GM18520 (cell line): Measurements from ENCODE around the gene MC5R.
A peak's percentile ranks its signal among the peaks of the same experiment; 100 is the strongest.

Source experiments
- ATAC-seq: cut with Tn5 transposase; IDR thresholded peaks from one replicate; pipeline ENCODE4 v1.9.1; 2021; ENCODE audit not compliant: unreplicated experiment

MC5R gene

DNA sequence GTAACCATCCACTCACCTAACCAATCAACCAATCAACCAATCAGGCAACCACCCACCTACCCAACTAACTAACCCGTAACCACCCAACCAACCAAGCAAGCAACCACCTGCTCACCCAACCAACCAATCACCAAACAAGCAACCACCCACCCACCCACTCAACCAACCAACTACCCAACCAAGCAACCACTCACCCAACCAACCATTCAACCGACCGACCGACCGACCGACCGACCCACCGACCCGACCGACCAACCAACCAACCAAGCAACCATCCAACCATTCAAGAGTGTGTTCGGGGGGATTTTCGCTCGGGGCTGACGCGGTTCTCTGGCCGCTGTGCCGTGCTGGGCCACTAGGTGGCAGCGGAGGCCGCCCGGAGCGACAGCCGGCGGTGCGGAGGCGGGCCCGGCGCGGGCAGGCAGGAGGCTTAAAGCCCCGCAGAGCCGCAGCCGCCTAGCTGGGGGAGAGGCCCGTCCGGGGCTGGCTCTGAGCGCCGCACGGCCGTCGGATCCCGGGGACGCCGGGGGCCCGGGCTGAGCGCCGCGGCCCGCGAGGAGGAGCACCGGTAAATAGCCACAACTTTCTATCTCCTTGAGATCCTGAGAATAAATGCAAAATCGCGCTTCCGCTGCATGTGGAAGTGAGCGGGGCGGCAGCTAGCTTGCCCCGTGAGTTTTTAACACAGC, at the start of gene MC5R:
MC5R (plus strand) TSS at position 443 of the 689 bp plus-strand sequence. CDS start 1,617 bp downstream, outside the sequence.
- ATAC-seq = peak; percentile 85

DNA sequence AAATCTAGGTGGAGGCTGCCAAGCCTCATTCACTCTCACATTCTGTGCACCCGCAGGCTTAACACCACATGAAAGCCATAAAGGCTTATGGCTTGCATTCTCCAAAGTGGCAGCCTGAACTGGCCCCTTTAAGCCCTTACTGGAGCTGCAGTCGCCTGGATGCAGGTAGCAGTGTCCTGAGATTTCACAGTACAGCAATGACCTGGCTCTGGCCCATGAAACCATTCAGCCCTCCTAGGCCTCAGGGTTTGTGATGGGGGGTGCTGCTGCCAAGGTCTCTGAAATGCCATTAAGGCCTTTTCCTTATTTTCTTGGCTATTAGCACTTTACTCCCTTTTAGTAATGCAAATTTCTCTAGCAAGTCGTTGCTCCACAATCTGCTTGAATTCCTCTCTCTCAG, 48.9 kb upstream of the MC5R start:
- ATAC-seq = no peak

GRCh38 chr18:13791181-13791580, 32.8 kb upstream of the MC5R start:
- ATAC-seq = no peak

DNA sequence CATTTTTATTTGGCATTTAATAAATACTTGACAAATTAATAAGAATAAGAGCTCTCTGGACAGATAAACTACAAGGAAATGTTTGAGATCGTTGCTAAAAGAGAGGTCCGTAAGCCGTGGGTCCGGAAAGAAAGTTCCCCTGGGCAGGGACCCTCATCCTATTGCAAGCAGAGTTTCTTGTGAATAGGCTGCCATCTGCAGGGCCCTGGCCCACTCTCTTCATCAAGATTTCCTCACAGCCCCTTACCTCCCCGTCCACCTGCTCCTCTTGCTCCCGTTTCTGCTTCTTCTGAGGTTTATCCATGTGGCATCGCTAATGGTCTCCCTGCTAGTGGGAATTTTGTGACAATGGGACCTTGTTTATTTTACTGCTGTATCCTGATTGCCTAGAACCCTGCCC, 30.1 kb upstream of the MC5R start:
- no peak for ATAC-seq

- ATAC-seq = no peak
Measured at GRCh38 chr18:13796515-13796914, 27.4 kb upstream of the MC5R start.

DNA sequence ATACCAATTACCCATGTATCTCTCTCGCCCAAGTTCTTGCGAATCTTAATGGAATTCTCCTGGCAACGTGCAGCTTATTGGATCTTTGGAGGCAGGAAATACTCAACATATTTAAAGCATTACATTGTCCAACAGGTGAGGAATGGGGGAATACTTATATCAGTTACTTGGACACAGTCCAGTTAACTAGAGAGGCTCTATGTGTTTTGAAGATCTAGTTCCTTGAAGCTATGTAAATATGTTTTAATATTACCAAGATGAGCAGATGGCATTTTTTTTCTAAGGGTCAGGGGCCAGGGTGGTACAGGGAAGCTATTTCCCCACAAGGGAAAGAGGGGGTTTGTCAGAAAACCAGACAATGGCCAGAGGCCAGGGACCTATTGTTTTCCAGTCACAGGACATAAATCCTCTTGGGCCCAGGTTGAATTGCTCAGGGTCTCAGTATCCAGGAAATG, 26.8 kb upstream of the MC5R start:
- no peak for ATAC-seq

DNA sequence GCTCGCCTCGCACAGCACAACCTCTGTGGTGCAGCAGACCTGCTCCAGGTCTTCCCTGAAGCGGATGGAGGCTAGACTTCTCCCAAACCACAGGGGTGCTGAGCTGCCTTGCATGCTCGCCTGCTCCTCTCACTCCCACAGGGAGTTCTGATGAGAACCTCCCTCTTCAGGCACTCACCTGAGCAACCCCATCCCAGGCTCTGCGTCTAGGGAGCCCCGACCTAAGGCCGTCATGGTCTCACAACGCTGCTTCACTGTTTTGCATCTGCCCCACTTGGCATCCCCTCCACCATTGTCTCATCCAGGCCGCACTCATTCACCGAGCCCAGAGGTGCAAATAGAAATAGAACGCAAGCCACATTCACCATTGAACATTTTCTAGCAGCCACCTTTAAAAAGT, 24.6 kb upstream of the MC5R start:
- no peak for ATAC-seq

DNA sequence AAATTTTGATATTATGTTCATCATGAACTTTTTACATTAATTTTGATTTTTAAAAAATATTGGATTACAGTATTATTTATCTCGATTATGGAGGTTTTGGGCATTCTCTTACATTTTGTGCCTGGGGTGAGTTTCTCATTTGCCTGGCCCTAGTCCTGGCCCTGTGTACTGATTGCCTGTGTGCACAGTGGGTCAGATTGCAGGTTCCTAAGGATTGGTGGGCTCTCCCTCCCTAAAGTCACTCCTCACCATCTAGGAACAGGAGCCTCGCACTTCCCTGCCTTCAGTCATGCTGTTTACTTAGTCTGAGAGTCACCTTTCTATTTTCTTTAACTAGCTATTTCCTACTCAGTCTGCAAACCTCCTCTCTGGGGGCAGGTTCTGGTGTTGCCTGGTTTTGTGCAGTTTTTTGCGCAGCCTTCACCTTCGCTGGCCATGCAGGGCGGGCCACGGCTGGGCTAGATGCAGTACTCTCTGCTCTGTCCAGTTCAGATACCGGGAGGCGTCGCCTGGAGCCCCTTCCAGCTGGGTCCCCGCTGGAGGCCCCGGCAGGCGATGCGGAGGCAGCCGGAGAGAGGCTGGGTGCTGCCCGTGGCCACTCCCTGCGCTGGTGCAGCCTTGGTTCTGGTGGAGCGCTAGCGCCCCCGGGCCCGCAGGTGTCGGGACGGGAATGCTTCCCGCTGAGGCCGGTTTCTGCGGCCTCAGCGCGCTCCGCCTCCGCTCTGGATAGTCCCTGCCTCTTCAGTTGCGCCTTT, 23.3 kb upstream of the MC5R start:
- no peak for ATAC-seq

- no peak for ATAC-seq
Measured at GRCh38 chr18:13801260-13801601, 22.7 kb upstream of the MC5R start.

- ATAC-seq = no peak
Measured at GRCh38 chr18:13804305-13804704, 19.6 kb upstream of the MC5R start.

DNA sequence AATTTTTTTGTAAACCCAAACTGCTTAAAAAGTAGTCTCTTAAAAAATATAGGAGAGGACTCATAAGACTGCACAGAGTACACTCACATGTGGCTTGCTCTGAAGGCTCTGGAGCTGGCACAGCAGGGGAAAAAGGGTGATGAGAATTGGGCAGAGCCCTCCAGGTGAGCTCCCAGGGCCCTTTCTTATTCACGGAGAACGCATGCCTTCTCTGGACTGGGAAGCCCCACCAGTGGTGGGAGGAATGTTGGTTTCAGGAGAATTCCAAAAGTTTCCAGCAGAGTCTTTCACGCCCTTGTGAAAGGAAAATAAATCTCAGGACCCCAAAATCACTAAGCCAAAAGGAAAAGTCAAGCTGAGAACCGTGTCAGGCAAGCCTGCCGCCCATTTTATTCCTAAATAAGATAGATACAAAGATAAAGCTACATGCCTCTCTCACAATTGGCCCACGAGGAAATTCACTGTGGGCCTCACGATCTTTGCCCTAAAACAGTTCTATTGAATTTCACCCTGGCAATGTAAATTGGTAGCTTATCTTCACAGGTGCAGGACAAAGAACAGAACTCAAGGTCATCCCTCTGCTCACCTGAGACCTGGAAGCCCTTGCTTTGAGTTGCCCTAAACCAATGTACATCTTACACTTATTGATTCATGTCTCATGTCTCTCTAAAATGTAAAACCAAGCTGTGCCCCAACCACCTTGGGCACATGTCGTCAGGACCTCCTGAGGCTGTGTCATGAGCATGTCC, 15.5 kb upstream of the MC5R start:
- no peak for ATAC-seq

DNA sequence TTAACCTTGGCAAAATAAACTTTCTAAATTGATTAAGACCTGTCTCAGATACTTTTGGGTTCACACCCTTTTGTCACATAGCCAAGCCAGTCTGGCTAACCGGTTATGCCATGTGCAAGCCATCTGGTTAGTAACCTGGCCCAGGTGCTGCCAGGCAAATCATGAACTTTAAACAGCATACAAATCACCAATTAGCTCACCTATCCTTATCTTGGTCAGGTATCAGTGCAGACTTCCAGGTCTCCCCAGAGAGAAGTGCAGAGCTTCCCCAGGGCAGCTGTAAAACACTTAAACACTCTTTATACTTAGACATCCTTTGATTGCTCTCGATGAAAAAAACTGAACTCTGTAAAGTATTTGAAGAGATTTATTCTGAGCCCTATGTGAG, 14.9 kb upstream of the MC5R start:
- no peak for ATAC-seq

DNA sequence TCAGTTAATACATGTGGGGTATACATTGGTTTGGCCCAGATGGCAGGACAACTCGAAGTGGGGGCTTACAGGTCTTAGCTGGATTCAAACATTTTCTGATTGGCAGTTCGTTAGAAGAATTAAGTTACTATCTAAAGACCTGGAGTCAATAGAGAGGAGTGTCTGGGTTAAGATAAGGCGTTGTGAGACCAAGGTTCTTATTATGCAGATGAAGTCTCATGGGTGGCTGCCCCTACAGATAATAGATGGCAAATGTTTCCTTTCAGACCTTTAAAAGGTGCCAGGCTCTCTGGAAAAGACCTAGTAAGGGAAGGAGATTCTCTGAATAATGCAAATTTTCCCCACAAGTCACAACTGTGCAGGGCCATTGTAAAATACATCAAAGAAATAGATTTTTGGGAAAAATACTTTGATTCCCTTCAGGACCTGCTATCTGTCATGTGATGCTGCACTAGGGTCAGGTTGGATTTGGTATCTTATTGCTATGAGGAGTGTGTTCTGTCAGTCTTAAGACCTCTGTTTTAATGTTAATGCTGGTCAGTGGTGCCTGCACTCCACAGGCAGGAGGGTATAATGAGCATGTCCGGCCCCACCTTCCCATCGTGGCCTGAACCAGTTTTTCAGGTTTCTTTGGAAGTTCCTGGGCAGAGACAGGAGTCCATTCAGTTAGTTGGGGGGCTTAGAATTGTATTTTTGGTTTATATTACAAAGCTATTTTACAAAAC, 14.3 kb upstream of the MC5R start:
- ATAC-seq = no peak

DNA sequence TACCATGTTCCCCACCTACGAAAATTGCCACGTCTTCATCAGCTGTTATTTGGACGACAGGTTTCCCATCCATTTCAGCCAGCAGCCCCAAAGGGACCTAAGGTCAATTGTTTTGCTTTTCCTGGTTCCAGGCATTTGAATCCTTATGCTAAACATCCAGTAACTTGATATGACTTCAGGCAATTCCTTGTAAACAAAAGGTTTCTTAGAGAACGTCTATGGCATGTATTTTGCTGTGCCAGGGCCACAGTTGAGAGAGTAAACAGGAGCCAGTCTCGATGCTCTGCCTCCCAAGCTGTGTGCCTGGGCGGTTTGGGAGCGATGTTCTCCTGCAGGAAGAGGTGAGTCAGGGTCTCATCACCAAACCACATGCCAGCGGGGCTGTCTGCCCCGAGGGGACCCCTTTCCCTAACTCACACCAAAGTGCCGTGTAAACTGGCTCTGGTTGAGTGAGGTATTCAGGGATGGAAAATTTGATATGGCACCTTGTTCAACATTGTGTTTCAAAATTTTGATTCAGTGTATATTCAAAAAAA, 12.9 kb upstream of the MC5R start:
- ATAC-seq = no peak

DNA sequence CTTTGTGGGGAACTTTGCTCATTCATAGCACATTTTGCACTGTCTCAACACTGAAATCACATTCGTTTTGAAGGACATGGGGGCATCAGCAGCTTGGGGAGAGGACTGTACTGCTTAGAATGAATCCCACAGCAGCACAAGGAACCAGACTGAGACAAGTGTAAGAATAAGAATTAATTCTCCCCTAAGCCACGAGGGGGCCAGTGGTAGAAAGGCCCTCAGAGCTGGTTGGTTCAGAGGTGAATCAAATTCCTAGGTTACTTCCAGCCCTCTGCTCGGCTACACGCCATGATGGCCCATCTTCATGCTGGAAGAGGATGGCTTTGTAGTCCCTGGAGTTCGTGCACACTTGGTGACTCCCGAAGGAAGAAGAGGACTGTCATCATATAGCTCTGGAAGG, 12.0 kb upstream of the MC5R start:
- ATAC-seq = no peak

DNA sequence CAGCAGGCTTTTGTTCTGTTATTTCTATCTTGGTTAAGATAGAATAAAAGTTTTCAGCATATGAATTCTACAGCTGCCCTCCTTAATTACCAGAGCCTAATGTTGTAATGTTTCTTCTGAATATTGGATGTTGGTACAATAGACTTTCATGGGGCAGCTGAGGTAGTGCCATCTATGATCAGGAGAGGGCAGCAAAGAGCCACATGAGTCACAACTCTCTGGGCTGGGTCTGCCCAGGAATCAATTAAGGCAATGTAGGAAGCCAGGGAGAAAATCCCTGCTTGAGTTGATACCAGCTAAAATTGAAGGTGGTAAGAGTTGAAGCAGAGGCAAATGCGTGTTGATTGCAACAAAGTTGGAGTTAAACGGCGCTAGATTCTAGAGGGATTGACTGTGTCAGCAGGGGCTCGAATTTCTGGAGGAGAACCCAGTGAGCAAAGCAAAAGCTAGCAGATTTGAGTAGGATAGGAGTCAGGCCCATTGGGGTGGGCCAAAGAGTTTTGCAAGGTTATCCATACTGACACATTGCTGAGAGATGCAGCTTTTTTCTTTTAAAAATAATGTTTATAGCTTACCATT, 10.6 kb upstream of the MC5R start:
- ATAC-seq = no peak

DNA sequence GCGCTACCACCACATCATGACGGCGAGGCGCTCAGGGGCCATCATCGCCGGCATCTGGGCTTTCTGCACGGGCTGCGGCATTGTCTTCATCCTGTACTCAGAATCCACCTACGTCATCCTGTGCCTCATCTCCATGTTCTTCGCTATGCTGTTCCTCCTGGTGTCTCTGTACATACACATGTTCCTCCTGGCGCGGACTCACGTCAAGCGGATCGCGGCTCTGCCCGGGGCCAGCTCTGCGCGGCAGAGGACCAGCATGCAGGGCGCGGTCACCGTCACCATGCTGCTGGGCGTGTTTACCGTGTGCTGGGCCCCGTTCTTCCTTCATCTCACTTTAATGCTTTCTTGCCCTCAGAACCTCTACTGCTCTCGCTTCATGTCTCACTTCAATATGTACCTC, 2.3 kb downstream of the MC5R start:
- no peak for ATAC-seq

- no peak for ATAC-seq
Measured at GRCh38 chr18:13831864-13832508, 8.0 kb downstream of the MC5R start.

GRCh38 chr18:13834496-13835015, 10.6 kb downstream of the MC5R start:
- no peak for ATAC-seq

DNA sequence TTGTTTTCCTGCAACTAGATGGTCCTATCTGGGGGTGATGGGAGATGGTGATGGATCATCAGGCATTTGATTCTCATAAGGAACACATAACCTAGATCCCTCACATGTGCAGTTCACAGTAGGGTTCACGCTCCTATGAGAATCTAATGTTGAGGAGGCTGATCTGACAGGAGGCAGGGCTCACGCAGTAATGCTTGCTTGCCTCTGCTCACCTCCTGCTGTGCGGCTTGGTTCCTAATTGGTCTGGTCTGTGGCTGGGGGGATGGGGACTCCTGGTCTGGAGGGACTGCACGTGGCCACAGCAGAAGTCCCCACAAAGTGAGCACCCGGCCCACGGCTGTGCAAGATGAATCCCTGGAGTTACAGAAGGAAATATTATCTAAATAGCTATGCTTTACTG, 11.3 kb downstream of the MC5R start:
- ATAC-seq = no peak
